NCI-H69 (cell line): ENCODE results near the gene ULBP3.
"Not testable (repeated sequence)": the region's sequence is repeated elsewhere in the genome, so short reads cannot be mapped to it uniquely, and the experiment has no call there.

Experiments used
- DNase-seq: peaks from one replicate; lab custom pipeline; 2025; lab: John Stamatoyannopoulos, UW

Gene ULBP3

GRCh38 chr6:150043096-150043495 is 25.8 kb downstream of the ULBP3 start:
- DNase-seq, result no peak

- no peak for DNase-seq
Measured at GRCh38 chr6:150038202-150039062, 30.5 kb downstream of the ULBP3 start.

DNA sequence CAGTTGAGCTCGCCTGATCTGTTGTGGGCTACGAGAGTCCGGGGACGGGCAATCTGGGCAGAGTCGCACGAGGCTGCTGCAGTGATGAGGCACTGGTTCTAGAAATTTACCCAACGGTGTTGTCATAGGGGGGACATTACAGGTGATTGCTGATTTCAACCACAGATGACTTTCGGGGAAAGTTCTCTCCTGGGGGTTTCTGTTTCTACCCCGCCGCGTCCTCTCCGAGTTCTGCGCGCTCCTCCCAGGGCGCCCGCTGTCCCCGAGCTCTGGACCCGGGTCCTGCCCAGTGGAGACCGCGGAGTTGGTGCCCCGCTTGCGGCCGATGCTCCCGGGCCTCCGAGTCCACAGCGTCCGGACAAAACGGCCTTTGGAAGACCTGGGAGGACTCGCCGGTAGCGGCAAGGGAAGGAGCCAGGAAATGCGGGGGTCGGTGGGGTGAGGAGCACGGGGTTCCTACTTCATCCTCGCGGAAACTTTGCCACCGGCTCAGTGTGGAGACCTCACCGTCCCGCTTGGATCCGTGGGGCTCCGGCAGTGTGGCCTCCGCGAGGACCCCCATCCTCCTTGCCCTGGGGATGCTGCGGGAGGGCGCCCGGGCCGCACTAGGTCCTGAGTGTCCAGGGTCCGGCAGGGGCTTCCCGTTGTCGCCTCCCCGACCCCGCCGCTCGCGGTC is 31.3 kb downstream of the ULBP3 start:
- DNase-seq, result no peak

- DNase-seq, result no peak
Measured at GRCh38 chr6:150036081-150036480, 32.8 kb downstream of the ULBP3 start.

- no peak for DNase-seq
Measured at GRCh38 chr6:150033207-150033771, 35.6 kb downstream of the ULBP3 start.

DNA sequence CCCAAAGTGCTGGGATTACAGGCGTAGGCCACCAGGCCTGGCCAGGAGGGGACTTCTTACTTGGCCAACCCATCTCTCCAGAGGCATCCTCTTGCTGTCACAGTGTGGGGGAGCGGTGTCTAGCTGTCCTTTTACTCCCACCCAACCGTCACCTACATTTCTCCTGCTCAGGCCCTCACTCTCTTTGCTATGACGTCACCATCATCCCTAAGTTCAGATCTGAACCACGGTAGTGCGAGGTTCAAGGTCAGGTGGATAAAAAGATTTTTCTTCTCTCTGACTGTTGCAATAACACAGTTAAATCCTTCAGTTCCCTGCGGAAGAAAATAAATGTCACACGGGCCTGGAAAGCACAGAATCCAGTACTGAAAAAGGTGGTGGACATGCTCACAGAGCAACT is 36.3 kb downstream of the ULBP3 start:
- no peak for DNase-seq

DNA sequence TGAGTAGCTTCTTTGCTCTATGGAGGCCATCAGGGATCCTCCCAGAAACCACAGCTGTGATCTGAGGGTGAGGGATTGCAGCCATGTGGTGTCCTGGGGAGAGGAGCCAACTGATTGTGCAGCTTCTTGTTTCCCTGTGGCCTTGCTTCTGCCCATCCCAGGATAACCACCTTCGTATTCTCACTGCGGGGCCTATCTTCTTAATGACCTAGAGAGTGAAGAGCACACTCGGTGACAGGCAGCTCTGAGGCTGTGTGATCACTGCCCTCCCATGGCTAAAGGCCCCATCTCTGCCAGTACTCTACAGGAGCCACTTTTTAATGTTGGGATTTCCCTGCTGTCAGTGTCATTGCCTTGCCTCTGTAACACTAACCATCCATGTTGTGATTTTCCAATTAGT is 38.3 kb downstream of the ULBP3 start:
- no peak for DNase-seq

DNA sequence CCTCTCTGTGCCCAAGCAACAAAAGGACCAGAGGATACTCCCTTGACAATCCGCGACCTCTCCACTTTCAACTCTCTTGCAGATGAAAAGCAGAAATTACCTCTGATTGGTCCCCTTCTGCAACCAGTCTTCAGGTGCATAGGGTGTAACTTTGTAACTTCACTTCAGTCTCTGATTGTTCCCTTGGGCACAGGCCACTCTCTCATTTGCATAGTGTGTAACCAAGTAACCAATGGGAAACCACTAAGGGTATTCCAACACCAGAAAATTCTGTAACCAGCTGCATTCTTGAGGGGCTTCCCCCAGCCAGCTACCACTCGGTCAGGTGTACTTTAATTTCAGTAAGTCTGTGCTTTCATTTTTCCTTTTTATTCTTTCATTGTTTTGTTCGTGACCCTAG is 39.2 kb downstream of the ULBP3 start:
- DNase-seq, result no peak

- DNase-seq, result no peak
Measured at GRCh38 chr6:150029276-150029675, 39.6 kb downstream of the ULBP3 start.

DNA sequence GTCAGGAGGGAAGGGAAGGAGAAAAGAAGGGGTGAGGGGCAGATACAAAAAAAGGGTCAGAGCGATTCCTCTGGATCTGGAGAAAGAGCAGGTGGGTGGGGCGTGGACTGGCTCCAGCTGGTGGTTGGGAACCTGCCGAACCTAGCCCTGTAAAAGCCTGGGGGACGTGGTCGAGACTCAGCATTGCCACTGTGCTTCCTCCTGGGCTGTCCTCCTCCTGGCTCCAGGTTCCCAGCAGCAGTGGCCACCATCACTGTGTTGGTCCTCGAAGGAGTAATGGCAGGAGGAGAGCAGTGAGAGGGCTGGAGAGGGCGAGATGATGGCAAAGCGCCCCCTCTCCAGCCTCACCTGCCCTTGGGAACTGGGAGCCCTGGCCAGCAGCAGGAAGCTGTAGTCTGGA is 40.1 kb downstream of the ULBP3 start:
- peak; percentile 47 for DNase-seq

DNA sequence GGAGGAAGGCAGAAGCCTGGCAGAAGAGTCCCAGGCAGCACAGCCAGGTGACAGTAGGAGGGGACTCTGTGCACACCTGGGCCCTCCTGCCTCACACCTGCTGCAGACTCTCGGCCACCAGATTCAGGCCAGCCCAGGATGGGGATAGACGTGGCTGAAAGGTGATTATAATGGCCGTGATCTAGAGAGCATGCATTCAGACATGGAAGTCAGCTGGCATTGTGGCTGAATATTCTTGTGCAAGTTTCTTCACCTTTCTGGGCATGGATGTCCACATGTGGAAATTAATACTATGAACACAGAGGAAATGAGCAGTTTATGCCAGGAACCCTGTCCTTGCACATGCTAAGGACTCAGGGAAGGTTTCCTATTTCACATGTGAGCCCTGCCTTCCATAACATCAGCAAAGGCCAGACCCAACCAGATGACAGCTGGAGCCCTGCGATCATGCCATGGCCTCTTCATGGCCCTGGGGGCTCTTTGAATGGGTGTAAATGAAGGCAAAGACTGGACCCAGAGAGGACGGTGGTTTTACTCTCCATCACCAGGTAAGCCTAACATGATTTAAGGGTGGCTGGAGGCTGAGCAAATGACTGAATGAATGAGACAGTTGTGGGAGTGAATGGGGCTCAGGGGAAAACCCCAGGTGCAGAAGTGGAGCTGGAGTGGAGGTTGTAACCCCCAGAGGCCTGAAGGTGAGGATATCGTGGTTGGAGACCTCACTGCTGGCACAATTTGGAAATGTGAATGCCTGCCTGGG is 40.9 kb downstream of the ULBP3 start:
- no peak for DNase-seq

DNA sequence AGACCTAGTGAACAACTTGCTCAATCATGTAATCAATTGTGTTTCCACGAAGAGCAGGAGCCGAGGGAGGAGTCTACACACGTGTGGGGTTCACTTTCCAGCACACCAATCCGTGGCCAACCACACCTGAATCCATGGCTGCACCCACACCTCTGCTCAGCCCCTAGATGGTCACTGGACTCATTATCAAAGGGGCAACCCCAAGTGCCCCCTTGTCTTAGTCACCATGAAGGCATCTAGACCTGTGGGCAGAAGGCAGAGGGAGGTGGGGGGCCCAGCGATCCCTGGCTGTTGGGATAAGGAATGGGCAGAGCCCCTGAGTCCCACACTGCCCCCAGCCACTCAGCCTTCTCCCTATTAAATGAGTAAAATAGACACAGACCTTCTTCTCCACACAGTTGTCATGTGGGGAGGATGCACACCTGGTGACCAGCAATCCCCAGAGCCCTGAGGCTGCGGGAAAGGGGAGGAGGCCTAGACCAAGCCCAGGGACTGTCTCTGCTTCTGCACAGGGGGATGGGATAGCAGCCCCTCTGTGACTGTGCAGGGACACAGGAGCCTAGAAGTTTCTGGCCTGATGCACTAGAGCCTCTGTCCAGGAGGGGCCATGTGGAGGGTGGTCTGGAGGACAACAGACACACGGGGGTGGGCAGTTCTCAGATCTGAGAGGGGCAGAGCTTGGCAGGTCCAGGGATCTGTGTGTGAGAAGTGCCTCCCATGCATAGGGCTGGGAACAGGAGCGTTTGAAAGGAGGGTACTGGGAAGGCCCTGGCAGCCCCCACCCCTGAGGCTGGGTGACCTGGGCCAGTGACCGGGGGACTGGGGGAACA is 41.7 kb downstream of the ULBP3 start:
- no peak for DNase-seq

GRCh38 chr6:150025201-150025917 is 43.6 kb downstream of the ULBP3 start, which contains the start of gene RAET1L:
Gene RAET1L (minus strand): TSS chr6:150025532. CDS start chr6:150025471, 61 bp downstream.
- DNase-seq, result peak; percentile 45

DNA sequence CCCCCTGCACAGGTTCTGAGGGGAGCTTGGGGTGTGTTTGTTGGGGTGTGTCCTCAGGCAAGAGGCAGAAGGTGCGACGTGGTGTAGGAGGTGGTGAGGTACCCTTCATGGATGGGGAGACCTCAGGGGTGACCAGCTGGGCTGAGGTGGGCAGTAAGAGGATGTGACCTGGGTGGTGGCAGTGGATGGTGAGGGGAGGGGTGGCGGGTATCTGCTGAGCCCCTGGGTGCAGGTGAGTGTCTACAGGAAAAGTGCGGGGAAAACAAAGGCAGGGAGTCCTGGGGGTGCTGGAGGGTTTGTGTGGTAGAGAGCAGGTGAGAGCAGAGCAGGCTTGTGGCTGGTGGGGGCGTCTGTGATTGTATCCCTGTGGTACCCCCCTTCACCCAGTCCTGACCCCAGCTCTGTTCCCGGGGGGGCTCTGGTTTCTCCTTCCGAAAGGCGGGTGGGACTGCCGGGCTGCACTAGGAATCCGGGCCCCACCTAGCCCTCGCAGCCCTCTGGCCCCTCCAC is 44.2 kb downstream of the ULBP3 start:
- DNase-seq, result no peak

DNA sequence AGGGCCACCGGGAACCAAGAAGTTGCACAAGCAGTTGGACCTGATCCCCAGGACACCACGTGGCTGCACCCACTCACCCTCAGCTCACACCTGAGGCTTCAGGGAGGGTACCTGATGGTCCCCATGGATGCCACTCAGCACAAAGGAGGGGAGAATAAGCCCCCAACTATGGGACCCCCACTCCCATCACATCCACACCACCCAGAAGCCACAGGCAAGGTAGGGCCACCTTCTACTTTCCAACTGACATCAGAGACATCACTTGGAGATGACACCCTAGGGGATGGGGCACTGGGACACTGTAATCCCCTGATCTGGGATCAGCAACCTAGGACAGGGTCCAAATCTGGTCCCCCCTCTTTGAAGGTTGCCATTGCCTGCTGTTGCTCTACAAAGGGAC is 44.9 kb downstream of the ULBP3 start:
- not testable (repeated sequence) for DNase-seq

DNA sequence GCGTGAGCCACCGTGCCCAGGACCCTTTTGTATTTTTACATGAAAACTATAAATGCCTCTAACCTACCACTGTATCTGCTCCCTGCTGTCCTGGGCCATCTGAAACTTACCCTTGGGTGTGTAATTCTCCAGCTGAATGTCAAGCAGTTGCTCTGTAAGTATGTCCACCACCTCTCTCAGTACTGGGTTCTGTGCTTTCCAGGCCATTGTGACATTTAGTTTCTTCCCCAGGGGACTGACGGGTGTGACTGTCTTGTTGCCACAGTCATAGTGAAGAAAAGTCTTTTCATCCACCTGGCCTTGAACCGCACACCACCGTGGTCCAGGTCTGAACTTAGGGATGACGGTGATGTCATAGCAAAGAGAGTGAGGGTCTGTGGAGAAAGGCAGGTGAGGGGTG is 47.1 kb downstream of the ULBP3 start:
- not testable (repeated sequence) for DNase-seq

GRCh38 chr6:150018846-150019580 is 49.9 kb downstream of the ULBP3 start:
- no peak for DNase-seq

DNA sequence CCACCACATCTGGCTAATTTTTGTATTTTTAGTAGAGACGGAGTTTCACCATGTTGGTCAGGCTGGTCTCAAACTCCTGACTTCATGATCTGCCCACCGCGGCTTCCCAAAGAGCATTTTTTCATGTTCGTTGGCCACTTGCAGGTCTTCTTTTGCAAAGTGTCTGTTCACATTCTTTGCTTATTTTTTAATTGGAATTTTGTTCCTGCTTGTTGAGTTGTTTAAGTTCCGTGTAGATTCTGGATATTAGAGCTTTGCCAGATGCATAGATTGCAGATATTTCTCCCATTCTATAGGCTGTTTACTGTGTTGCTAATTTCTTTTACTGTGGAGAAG is 51.8 kb downstream of the ULBP3 start:
- not testable (repeated sequence) for DNase-seq

- peak; percentile 76 for DNase-seq
Measured at GRCh38 chr6:150016324-150017185, 52.4 kb downstream of the ULBP3 start.
